Activated naive CD4-positive, alpha-beta T cell treated with anti-CD3 and anti-CD28 coated beads, Interleukin-2, amount 50 U/mL, for 24 hours (primary cell): Measurements from ENCODE around the gene CHAD.
"Not testable (repeated sequence)": the region's sequence is repeated elsewhere in the genome, so short reads cannot be mapped to it uniquely, and the experiment has no call there.

Experiments used
- H3K27ac Mint-ChIP-seq: one replicate; pipeline ENCODE4 v1.8.0; 2021; ENCODE audit warnings: mild to moderate bottlenecking, mixed read lengths
- H3K27me3 Mint-ChIP-seq: one replicate; pipeline ENCODE4 v1.8.0; 2021; ENCODE audit warnings: mixed read lengths
- H3K36me3 Mint-ChIP-seq: one replicate; pipeline ENCODE4 v1.8.0; 2021; ENCODE audit warnings: mixed read lengths
- H3K4me1 Mint-ChIP-seq: one replicate; pipeline ENCODE4 v1.8.0; 2021; ENCODE audit warnings: mixed read lengths
- H3K4me3 Mint-ChIP-seq: one replicate; pipeline ENCODE4 v1.8.0; 2021; ENCODE audit warnings: mild to moderate bottlenecking, mixed read lengths
- H3K9me3 Mint-ChIP-seq: one replicate; pipeline ENCODE4 v1.8.0; 2021; ENCODE audit warnings: mixed read lengths

Gene CHAD

GRCh38 chr17:50422738-50423137, 45.9 kb downstream of the CHAD start:
- Mint-ChIP-seq H3K4me1 (peaks cover 30% of the 10 kb centered on the region), H3K27ac (no peak overlapping the region), H3K27me3 (no peaks in the 10 kb centered on the region), H3K9me3 (peaks cover 7% of the 10 kb centered on the region), H3K4me3 (no peak overlapping the region), H3K36me3 (peaks cover 4% of the 10 kb centered on the region)

DNA sequence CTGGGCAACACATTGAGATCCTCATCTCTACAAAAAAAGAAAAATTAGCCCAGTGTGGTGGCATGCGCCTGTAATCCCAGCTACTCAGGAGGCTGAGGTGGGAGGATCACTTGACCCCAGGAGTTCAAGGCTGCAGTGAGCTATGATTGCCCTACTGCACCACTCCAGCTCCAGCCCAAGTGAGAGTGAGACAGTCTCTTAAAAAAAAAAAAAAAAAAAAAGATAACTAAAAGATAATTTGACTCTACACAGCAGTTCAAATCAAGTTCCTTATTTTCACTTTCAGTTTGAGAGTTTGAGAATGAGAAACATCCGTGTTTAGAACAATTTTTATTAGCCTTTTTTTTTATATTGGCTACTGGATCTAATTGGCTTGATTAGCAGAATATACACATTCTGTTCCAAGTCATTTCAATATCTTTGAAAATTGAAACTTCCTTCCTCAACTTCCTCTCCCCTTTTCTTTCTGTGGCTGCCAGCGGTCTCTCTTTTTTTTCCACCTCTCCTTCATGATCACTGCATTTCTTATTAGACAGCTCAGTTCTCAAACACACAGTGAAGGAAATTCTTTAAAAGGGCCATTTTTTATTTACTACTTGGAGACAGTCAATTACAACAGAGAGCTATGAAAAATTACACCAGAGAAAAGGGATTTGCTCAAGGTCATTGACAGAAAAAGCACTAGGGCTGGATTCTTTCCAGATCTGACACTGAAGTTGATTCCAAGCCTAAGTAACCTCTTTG, 47.2 kb downstream of the CHAD start:
- peak overlapping the region; percentile 88 for H3K27ac Mint-ChIP-seq
- H3K27me3 Mint-ChIP-seq: no peaks in the 10 kb centered on the region
- H3K9me3 Mint-ChIP-seq: peaks cover 7% of the 10 kb centered on the region
- H3K4me1 Mint-ChIP-seq: peaks cover 18% of the 10 kb centered on the region
- H3K4me3 Mint-ChIP-seq: peak overlapping the region; percentile 77
- H3K36me3 Mint-ChIP-seq: peaks cover 4% of the 10 kb centered on the region

DNA sequence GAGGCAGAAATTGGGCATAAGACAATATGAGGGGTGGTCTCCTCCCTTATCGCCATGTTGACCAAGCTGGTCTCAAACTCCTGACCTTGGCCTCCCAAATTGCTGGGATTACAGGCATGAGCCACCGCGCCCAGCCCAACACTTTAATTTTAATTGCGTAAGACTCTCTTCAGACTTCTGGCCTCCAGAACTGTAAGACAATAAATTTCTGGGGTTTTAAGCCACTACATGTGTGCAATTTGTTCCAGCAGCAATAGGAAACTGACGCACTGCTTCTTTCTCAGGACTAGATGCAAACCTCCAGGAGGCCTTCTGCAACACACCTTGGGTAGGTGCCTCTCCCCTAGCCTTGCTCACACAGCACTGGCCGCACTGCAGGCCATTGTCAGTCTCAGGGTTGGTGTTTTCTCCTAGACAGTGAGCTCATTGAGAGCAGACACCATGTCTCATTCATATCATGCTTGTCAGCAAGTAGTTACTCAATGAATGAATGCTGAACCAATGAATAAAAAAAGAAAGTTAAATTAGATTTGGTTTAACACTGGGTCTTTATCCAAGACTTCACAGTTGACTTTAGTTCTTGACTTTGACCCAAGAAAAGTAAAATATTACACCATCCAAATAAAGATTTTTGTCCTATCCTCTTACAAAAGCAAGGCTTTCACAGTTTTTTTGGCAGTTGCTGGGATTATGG, 48.1 kb downstream of the CHAD start:
- peak overlapping the region; percentile 88 for H3K27ac Mint-ChIP-seq
- peaks cover 7% of the 10 kb centered on the region for H3K9me3 Mint-ChIP-seq
- peaks cover 4% of the 10 kb centered on the region for H3K36me3 Mint-ChIP-seq
- no peaks in the 10 kb centered on the region for H3K27me3 Mint-ChIP-seq
- H3K4me3 Mint-ChIP-seq: no peak overlapping the region
- peaks cover 15% of the 10 kb centered on the region for H3K4me1 Mint-ChIP-seq

DNA sequence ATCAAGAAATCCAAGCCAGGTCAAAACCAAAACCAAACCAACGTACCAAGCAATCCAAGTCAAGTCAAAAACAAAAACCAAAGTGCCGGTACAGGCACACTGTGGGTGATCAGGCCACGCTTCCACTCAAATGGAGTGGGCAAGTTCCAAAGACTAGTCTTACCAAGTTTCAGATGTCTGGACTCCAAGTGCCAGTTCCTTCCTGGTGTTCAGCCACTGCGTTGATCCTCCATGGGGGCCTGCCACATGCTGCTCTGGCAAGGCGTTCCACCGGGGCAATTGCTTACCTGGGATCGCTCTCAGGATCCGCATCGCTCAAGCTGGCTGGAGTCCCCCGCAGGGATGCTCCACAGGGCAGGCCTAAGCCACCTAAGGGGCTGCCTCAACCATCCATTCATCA, 49.1 kb downstream of the CHAD start:
- Mint-ChIP-seq H3K27ac (peak overlapping the region; percentile 24), H3K4me3 (peak overlapping the region; percentile 49), H3K4me1 (peaks cover 14% of the 10 kb centered on the region)
- not testable (repeated sequence) for H3K9me3 Mint-ChIP-seq, H3K36me3 Mint-ChIP-seq, H3K27me3 Mint-ChIP-seq

DNA sequence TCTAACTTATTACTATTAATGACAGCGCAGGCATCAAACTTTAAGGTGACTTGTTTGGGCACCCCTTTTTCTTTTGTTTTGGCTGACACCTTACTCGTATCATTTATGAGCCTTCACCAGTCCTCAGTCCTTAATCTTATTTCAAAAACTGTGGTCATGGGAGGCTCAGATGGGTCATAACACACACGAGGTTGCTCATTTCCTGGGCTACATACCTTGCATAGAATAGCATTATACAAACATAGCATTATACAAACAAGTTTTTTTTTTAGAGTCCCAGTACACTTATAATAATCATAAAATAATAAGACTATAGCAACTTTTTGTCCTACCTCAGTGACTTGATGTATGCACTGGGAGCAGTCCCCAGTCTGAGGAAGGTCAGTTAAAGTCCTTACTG, 53.9 kb downstream of the CHAD start:
- H3K27ac Mint-ChIP-seq: no peak overlapping the region
- H3K4me1 Mint-ChIP-seq: peaks cover 4% of the 10 kb centered on the region
- peaks cover 1% of the 10 kb centered on the region for H3K27me3 Mint-ChIP-seq
- no peak overlapping the region for H3K4me3 Mint-ChIP-seq
- H3K36me3 Mint-ChIP-seq: peaks cover 4% of the 10 kb centered on the region
- peaks cover 7% of the 10 kb centered on the region for H3K9me3 Mint-ChIP-seq
